ENCODE data around the gene NKD1.

Gene NKD1

DNA sequence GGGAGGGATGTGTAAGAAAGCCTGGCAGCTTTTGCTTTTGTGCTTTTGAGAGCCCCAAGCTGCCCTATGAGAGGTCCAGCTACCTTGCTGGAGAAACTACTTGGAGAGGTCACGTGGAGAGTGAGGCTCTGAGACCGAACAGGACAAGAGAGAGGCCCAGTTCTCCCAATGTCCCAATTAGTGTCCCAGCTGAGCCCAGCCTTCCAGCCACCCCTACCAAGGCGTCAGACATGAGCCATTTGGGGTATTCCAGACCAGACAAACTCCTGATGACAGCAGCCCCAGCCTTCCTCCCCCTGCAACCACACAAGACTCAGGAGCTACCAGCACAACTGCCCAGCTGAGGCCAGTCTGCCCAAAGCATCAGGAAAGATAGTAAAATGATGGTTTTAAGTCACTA lies 35.0 kb downstream of the NKD1 start:
- DNase-seq, result no peak

DNA sequence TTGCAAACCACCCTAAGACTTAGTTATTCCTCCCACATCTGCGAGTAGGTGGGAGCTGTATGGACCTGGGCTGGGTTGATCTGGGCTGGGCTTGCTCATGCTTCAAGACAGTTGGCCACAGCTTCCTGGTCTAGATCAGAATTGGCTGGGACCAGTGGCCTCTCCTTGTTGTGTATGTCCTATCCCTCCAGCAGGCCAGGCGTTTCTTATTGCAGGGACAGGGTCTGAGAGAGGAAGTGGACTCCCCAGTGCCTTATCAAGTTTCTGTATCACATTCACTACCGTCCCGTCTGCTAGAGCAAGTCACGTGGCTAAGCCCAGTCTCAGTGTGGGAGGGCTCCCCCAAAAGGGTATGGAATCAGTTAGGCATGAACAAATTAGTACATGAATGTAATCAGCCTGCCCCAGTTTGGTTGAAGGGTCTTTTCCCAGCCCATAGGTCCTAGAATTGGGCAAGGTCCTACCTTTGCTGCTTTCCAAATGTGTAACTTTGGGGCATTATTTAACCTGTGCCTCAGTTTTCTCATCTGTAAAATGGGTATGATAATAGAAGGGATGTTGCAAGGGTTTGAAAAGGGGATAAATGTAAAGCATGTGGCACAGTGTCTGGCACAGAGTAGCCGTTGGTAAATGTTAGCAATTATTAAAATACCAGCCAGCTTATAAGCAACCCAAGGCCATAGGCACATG lies 36.0 kb downstream of the NKD1 start:
- no peak for DNase-seq

DNA sequence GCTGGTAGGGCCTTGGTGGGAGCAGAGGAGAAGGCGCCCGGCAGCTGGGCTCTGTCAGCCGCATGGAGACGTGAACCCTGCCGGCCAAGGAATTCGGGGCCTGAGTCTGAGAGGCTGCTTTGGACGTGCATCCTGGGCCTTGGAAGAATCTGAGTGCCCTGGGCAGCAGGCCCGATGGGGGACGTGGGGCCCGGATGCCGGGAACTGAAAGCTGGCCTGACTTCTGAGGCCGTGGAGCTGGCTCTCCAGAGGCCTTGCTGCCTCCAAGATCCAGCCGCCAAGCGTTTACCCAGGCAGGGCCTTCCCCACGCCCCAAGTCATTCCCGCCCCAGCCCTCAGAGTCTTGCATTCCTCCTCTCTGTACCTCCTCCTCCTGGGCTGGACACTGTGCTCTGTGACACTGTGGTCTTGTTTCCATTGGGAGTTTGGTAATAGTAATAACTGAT lies 37.2 kb downstream of the NKD1 start:
- no peak for DNase-seq

DNA sequence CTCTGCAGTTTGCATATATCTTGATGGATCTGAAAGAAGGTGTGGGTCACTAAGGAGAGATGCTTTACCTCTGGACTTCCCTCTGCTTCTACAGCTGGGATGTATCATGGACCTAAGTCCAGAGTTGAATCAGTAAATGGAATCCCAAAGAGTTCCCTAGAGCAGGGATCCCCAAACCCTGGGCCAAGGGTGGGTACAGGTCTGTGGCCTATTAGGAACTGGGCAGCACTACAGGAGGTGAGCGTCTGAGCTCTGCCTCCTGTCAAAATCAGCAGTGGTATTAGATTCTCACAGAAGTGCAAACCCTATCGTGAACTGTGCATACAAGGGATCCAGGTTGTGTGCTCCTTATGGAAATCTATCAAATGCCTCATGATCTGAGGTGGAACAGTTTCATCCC lies 39.3 kb downstream of the NKD1 start:
- no peak for DNase-seq

DNA sequence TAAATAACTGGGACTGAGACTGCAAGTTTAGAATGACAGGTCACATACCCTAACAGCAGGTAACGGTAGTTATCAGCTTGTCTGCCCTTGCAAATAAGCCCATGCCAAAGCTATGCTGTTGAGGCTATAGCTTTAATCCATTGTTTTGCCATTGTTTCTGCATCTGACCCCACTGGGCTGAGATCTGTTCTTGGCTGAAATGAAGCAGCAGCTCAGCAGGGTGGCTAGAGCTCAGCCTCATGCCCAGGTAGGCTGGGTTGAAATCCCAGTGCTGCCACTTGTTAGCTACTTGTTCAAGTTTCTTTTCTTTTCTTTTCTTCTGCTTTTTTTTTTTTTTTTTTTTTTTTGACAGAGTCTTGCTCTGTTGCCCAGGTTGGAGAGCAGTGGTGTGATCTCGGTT lies 40.1 kb downstream of the NKD1 start:
- no peak for DNase-seq

DNA sequence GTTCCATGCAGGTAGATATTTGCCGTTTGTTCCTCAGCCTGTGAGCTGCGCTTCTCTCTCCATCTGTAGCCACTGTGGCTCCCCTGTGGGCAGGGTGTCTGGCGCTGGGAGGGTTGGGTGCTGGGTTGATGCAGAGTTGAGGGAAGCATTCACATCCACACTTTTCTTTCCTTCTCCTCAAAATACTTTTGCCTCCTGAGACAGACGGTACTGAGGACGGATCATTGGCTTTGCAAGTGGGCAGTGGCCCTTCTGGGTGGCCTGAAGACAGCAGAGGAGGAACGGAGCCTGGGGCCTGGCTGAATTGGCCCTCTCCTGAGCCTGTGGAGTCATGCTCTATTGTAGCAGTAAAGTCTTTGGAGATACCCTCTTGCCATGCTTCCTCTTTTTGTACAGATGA lies 43.0 kb downstream of the NKD1 start:
- no peak for DNase-seq

DNA sequence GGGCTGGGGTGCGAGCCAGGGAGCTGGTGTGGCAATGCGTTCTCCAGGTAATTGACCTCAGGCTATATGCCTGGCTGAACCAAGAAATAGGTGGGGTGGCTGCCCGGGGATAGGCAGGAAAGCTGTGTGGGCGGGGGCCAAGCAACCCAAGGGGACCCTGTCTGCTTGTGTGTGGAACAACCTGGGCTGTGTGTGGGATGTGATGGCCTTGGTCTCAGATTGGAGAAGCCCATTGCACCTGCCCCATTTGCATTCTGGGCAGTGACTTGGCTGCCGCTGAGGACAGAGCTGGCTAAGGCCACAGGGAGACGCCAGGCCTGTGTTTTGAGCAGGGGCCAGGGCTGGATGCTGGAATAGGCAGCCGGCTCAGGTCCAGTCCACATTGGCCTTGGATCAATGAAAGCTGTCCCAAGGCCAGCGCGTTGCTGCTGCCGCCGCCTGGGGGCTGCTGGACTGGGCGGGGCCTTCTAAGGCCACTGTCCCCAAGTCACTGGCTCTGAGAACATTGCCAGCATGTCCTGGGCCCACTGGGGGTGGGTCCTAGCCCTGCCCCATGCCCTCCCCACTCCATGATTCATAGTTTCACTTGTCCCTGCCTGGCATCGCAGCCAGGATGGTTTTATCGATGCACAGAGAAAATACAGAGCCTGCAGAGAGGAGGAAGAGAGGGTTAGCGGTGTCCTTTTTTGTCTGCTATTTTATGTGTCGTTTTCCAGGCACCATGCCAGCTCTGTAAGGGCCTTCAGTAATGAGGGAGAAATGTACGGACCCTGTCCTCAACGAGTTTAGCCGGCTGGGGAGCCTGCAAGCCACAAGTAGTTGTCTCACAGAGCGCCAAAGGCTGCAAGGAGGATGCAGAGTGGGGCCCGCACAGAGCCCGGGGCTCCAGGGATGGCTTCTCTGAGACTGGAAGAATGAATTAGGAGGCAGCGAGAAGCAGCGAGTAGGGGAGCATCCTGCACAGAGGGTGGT lies 43.9 kb downstream of the NKD1 start:
- no peak for DNase-seq

DNA sequence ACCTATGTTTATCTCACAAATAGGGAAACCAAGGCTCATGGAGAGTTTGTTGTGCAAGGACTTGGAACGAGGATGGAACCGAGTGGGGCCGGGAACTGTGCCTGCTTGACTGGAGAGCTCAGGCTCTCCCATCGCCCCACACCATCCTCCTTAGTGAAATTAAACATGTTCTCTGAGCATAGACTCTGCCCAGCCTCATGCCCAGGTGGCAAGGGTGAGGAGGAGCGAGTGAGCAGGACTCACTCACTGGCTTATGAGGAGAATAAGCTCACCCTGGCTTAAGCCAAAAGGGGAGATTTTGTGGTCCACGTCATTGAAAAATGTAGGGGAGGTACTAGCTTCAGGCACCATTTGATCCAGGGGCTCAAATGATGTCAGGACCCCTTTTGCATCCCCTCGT lies 44.8 kb downstream of the NKD1 start:
- DNase-seq, result no peak

DNA sequence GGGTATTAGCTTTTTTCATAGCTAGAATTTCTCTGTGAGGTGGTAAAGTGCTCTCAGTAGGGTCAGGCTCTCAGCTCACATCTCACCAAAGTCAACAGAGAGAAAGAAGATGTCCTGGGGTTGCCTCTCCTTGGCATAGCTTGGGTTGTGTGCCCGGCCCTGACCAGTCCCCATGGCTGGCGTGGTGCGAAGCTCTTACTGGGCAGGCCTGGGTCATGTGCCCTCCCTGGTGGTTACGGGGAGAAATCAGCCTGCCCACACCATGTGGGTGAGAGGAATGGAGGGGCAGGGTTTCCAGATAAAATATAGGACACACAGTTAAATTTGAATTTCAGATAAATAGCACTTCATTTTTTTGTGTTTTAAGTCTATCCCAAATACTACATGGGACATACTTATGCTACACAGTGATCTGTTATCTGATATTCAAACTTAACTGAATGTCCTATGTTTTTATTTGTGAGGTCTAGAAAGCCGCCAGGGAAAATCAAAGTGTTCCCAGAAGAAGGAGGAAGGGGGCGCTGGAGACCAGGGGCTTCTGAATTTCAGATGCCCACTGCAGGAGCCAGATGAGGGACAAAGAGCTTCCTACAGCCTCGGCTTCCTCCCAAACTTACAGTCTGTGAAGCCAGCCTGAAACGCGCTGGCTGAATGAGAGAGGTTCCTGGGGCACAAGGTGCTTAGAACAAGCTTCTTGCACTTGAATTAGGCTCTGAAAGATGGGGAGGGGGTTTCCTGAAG lies 45.4 kb downstream of the NKD1 start:
- no peak for DNase-seq

DNA sequence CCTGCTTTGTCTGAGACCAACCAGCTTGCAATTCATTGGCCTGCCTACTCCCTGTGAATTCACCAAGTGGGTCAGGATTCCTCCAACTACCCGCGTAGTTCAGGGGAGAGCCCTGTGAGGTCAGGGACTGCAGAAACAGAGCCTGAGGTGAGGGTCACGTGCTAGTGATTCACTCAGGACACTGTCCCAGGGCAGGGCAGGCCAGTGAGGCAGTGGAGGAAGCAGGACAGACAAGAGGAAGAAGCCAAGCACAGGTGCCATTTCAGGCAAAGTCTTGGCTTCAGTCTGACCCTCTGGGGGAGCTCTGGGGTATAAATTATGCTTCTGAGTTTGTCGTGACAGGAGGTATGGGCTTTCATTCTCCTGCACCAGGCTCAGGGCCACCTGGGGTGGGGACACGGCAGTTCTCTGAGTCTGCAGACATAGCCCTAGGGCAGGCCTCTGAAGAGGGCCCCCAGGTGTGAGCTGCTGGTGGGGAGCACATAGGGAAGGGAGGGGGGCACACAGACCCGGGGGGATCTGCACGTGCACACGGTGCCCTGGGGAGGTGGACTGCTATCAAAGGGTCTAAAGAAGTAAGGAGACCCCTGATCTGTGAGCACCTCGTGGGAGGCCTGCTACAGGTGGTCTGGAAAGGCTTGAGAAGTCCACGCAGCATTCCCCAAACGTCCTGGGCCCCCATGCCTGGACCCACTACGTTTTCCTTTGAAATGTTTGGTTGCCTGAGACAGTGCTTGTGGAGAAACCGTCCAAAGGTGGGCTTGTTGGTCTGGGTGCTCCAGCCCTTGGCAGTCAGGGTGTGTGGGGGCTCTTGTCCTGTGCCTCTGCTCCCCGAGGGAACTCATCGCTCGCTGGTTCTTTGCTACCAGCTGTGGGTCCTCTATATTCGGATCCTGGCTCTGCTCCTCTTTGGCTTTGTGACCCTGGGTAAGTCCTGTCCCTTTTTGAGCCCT lies 46.4 kb downstream of the NKD1 start:
- DNase-seq, result no peak

DNA sequence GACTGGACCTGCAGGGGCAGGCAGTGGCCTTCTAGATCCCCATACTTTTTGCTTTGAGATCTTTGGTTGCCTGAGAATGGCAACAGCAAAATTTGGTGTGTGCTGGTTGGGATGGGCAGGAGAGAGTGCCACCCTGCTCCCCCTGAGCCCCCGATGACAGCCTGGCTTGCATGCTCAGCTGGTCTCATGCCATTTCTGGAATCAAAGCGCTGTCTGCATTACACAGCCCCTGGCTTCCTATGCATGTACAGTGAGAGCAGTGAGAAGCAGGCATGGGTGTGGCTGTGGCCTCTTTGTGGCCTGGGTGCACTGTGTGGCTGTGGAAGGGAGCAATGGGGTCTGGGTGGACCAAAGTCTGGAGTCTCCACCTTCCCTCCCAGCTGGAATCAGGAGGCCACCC lies 47.7 kb downstream of the NKD1 start:
- no peak for DNase-seq

DNA sequence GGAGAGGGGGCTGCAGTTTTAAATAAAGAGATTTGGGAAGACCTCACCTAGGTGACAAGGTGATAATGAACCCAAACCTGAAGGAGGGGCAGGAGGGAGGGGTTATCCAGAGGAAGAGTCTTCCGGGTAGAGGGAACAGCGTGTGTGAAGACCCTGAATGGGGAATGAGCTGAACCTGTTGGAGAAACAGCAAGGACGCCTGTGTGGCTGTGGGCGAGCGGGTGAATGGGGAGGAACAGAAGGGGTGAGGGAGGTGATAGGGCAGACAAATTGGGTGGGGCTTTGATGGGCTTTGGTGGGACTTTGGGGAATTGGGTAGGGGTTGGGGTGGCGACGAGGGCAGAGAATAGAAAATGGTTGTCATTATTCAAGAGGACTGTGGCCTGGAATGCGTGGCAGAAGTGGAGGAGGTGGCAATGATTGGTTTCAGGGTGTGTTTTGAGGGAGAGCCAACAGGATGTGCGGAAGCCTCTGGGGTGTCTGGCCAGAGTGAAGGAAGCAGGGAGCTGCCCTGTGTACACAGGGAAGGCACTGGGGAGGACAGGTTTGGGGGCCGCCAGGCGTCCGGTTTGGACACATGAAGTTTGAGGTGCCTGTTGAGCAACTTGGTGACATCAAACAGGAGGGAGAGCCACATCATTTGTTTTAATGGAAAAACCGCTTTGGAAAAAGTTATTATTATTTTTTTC lies 48.7 kb downstream of the NKD1 start:
- no peak for DNase-seq

DNA sequence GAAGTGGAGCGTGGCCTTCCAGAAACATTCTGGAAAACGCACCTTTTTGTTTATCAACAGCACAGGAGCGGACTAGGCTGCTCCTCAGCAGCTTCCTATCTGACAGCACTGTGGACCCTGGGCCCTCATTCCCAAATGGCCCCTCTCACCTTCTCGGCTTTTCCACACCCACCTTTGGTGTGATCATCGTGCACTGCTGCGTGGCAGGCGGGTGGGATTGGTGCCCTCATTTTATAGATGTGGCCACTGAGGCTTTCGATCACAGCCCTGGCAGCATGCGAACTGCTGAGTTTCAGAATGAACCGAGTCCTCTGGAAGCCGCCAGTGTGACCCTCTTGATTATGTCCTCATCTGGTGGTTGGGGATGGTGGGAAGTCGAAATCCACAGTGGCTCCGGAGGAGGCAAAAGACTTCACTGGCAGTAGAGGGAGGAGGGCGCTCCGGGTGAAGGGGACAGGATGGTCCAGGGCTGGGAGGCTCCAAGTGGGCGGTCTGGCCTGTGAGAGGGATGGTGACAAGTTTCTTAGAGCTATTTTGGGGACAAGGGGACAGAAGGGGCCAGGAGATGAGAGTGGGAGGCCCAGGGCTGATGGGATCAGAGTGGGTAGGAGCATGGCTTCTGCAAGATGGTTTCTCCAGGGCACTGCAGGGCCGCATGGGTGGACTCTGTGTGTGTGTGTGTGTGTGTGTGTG lies 49.5 kb downstream of the NKD1 start:
- no peak for DNase-seq

DNA sequence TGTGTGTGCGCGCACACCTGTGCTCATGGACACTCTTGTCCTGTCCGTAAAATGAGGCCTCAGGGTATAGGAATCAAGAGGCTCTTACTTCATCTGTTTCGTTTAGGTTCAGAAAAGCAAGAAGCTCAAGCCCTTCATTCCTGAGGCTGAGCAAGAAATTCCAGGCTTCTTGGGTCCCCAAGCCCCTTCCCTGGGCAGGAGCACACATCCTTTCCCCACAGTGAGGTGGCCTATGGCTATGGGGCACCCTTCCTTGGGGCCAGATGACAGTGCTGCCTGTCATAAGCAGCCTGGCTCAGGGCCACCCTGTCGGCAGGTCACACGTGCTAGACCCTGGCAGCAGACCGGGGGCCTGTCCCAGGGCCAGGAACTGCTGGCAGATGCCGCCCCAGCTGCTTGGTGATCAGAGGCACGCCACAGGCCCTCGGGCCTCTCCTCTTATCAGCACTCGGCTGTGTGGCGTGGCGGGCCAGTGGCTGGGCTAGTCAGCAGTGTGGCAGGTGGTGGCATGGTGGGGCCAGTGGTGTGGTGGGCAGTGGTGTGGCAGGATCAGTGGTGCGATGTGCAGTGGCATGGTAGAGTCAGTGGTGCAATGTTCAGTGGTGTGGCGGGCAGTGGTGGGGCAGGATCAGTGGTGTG lies 50.2 kb downstream of the NKD1 start:
- DNase-seq, result no peak

DNA sequence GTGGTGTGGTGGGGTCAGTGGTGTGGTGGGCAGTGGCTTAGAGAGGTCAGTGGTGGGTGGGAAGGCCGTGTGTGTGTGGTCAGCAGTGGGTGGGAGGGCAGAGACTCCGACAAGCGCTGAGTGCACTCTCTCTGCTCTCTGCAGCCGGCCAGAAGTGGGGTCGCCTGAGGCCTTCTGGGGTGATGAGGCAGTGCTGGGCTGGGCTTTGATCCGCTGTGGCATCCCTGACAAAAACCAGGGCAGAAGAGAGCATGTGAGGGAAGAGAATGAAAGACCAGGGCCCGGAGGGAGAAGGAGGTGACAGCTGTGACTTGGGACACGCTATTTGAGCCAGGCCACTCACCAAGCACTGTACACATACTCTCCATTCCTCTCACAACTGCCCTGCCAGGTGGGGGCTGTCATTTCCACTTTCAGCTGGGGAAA lies 50.8 kb downstream of the NKD1 start:
- DNase-seq, result no peak

DNA sequence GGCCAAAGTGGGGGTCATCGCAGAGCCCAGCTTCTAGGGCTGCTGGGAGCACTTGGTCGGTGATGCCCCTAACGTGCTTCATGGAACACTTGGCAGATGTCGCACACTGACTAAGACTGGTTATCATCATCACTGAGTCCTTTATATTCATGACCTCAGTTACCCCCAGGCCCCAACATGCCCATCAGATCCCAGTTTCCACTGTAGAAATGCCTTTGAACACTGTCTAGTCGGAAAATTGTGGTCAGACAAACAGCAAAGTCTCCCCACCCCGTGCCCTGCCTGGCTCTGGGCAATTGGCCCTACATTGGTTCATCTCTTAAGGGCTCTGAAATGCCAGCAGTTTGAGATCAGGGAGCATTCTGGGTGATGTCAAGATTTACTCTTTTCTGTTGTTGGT lies 51.3 kb downstream of the NKD1 start:
- DNase-seq, result no peak

DNA sequence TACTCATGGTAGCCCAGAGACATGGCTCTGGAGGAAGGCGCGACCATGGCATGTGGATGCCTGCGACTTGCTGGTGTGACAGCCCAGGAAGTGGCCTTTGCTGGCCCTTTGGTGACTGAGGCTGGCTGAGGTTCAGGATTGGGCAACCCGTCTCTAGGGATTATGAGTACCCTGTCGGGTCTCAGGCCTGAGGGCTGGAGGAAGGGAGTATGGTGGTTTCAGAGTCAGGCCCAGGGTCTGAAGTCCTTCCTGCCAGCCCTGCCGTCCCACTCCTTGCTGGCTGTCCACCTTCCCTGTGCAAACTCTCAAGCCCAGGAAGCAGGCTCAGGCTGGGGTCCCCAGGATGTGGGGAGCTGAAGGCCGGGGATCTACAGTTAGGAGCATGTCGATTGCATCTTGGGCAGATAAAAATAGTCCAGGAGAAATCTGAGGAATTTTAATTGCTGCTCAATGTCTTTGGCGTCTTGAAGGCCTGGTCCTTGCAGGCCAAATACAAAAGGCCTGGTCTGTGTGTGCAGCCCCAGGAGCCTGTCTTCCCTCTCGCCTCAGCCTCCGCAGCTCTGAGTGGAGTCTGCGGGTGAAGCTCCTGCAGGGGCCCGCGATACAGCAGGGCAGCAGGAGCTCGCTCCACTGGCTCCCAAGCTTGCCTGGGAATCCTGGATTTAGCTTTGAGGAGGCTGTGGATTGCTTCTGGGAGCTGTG lies 52.5 kb downstream of the NKD1 start:
- no peak for DNase-seq

DNA sequence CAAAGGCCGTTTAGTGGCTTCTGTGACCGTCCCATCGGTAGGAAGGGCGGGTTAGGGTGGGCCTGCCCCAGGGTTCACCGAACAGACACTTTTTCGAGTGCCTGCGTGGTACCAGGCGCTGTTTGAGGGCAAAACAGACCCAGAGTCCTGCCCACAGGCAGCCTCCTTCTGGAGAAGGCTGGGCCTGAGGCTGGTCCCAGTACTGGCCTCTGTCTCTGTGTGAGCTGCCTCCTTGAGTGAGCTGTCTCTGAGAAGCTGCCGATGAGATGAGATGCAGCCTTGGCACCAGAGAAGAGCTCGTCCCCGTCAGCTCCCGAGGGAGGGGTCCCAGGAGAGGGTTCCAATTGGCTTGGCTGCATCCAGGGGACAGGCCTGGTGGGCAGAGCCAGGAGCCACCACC lies 53.1 kb downstream of the NKD1 start:
- no peak for DNase-seq

DNA sequence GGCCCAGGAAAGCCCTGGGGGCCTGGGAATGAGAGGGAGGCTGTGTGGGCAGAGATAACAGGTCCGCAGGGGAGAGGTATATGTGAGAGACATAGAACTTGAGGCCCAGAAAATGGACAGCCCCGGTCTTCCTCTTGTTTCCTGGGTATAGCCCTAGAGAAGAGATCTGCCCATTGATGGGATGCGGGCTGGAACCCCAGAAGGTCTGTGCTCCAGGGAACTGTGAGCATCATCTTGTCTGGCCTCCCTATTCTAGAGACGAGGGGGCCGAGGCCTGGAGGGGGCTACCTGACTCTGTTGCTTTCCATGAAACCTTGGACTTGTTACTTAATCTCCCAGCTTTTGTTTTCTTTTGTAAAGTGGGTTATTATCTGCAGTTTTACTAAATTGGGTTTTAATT lies 53.9 kb downstream of the NKD1 start:
- no peak for DNase-seq
